GM23338 (cell line): Measurements from ENCODE around the gene OPN1MW.
"Not testable (repeated sequence)": the region's sequence is repeated elsewhere in the genome, so short reads cannot be mapped to it uniquely, and the experiment has no call there.

Source experiments
- CREB1 ChIP-seq: fragments of 250-450 bp; sonication (Bioruptor Pico); IDR thresholded peaks from 2 replicates; pipeline ENCODE4 v1.5.0; 2020; ENCODE audit warnings: low read depth, mild to moderate bottlenecking, moderate library complexity
- CTCF ChIP-seq, 2 experiments: fragments of 200-600 bp in 1 of 2; sonication (generic) in 1 of 2; conservative IDR thresholded peaks; 2 replicates each; pipeline versions ENCODE4 v1.5.1 to v1.6.1; 2016 to 2017; ENCODE audit warnings: antibody characterized with exemption in 2 of 2, low read depth in 2 of 2, mild to moderate bottlenecking in 2 of 2, moderate library complexity in 1 of 2
- EZH2 ChIP-seq: fragments of 200-600 bp; sonication (generic); IDR thresholded peaks from one replicate; pipeline ENCODE4 v1.8.0; 2017; ENCODE audit warnings: antibody characterized with exemption, mild to moderate bottlenecking, low read depth; ENCODE audit not compliant: unreplicated experiment
- EZH2phosphoT487 ChIP-seq: fragments of 200-600 bp; sonication (generic); IDR thresholded peaks from one replicate; pipeline ENCODE4 v1.8.1; 2018; ENCODE audit warnings: antibody characterized with exemption; ENCODE audit not compliant: unreplicated experiment
- JUNB ChIP-seq: IDR thresholded peaks from one replicate; pipeline ENCODE4 v1.6.1; 2016; ENCODE audit warnings: antibody characterized with exemption; ENCODE audit not compliant: unreplicated experiment
- POLR2AphosphoS5 ChIP-seq: IDR thresholded peaks from 2 replicates; pipeline ENCODE4 v1.6.1; 2016; ENCODE audit warnings: antibody characterized with exemption, low read depth
- REST ChIP-seq: IDR thresholded peaks from one replicate; pipeline ENCODE4 v1.6.1; 2018; ENCODE audit warnings: antibody characterized with exemption; ENCODE audit not compliant: unreplicated experiment
- STAT1 ChIP-seq: IDR thresholded peaks from one replicate; pipeline ENCODE4 v1.6.1; 2016; ENCODE audit warnings: antibody characterized with exemption; ENCODE audit not compliant: unreplicated experiment
- ZNF114 ChIP-seq: fragments of 250-450 bp; sonication (Bioruptor Pico); IDR thresholded peaks from 2 replicates; pipeline ENCODE4 v1.5.0; 2020; ENCODE audit warnings: mild to moderate bottlenecking, moderate library complexity
- TF ChIP-seq, protein P1 (sequence below): IDR thresholded peaks from 2 replicates; pipeline ENCODE4 v1.6.1; 2016; ENCODE audit warnings: antibody characterized with exemption

GRCh38 chrX:154168384-154168783, 14.0 kb upstream of the OPN1MW start:
- not testable (repeated sequence) for TF ChIP-seq CTCF (conservative IDR thresholded peaks at IDR 0.05; ENCODE audit: low read depth in 2 of 2); REST; EZH2; EZH2phosphoT487; CREB1; ZNF114 (CRISPR knock-in tag); POLR2AphosphoS5; JUNB; STAT1
- TF ChIP-seq, protein P1, sequence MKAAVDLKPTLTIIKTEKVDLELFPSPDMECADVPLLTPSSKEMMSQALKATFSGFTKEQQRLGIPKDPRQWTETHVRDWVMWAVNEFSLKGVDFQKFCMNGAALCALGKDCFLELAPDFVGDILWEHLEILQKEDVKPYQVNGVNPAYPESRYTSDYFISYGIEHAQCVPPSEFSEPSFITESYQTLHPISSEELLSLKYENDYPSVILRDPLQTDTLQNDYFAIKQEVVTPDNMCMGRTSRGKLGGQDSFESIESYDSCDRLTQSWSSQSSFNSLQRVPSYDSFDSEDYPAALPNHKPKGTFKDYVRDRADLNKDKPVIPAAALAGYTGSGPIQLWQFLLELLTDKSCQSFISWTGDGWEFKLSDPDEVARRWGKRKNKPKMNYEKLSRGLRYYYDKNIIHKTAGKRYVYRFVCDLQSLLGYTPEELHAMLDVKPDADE: not testable (repeated sequence)
